GM12872 (cell line): Measurements from ENCODE around the gene DAPK1.

Experiments
- CTCF ChIP-seq: IDR thresholded peaks from 3 replicates; pipeline ENCODE4 v1.5.1; 2011; ENCODE audit warnings: low read depth, mild to moderate bottlenecking, low read length, moderate library complexity; ENCODE audit not compliant: insufficient read depth

Gene DAPK1

GRCh38 chr9:87667164-87667738, 169.6 kb downstream of the DAPK1 start:
- peak; percentile 49 for TF ChIP-seq CTCF

- no peak for TF ChIP-seq CTCF
Observed at GRCh38 chr9:87668222-87668621, 170.6 kb downstream of the DAPK1 start.

DNA sequence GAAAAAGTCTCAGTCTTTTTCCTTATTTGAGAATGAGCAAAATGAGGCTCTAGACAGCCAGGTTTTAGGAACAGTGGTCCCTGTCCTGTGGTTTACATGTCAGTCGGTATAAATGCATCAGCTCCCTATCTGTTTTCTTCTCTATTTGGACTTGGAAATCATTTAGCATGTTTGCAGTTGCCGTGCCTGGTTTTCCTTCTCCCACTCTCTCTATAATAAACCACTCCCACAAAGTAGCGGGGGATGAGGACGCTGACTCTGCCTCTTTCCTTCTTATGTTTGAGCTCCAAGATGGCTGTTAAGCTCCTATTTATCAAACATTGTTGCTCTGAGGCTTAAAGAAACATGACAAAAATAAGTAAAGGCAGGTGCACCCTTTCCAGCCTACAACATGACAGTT, 171.1 kb downstream of the DAPK1 start:
- TF ChIP-seq CTCF: no peak

DNA sequence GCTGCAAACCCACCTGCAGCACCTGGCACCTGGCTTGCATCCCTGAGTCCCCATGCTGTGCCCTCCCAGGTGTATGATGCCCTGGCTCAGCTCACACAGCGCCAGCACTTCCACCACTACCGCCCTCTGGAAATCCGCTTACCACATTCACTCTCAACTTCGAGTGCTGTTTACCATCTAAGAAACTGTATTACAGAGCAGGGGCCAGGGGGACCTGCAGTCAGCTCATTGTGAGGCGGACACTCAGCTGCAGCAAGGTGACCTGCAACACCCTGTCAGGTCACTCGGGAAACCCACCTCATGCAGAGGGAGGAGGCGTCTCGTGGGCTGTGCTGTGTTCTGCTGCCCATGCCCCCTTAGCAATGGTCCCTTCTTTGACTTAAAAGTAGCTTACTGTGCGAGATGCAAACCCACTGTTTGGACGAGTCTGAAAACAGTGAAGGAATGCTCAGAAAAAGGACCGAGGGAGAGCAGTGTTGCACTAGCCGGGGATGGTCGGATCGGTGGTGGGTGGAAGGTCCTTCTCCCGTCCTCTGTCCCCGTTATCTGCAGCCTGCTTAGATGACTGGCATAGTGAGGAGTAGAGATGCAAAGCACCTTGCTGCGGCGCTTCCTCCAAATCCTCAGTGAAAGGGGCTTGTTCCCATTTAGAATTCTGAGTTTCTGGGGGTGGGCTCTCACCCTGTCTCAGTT, 173.1 kb downstream of the DAPK1 start:
- TF ChIP-seq CTCF: no peak

DNA sequence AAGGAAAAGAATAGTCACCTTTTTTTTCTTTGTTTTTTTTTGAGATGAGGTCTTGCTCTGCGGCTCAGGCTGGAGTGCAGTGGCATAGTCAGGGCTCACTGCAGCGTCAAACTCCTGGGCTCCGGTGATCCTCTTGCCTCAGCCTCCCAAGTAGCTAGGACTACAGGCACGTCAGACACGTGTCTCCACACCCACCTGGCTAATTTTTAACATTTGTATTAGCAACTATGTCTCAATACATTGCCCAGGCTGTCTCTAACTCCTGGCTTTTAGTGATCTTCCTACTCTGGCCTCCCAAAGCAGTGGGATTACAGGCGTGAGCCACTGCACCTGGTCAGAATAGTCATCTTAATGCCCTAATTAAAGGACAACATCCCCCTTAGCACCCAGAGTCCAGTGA, 173.8 kb downstream of the DAPK1 start:
- no peak for TF ChIP-seq CTCF

DNA sequence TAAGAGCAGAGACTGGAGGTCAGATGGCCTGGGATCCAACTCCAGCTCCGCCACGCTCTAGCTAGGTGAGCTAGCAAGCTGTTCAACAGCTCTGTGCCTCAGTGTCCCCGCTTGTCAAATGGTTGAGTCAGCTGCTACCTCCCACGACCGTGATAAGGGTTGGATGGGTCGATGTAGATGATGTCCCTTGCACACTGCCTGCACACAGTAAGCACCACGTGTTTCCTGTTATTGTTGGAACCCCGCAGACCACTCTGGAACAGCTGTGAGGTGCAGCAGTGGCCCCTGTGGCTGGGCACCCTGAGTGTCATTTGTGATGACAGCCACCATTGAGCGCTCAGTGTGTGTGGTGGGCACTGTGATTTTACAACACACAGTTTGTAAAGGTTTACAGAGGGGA, 174.3 kb downstream of the DAPK1 start:
- TF ChIP-seq CTCF: no peak

GRCh38 chr9:87672586-87672985, 174.9 kb downstream of the DAPK1 start:
- TF ChIP-seq CTCF: no peak
